NCI-H2029 (cell line): ENCODE results near the gene MC4R.

Experiments
- DNase-seq: peaks from one replicate; lab custom pipeline; 2025; lab: John Stamatoyannopoulos, UW

The MC4R gene

GRCh38 chr18:60327880-60328279, 44.7 kb downstream of the MC4R start:
- no peak for DNase-seq

GRCh38 chr18:60322591-60322990, 50.0 kb downstream of the MC4R start:
- no peak for DNase-seq
